Neural cell (in vitro differentiated cells): Measurements from ENCODE around the gene ST6GALNAC3. TPM values are rescaled to one million over a fixed set of nuclear protein-coding genes. Genes with fewer than 3 reads are reported as not detected.

Experiments used
- H2AFZ ChIP-seq: fragments of 200-600, 300-800 bp; sonication (generic), shearing (Covaris generic); 2 replicates; pipeline ENCODE4 v1.6.0; 2014; ENCODE audit warnings: low read depth, mild to moderate bottlenecking, antibody characterized with exemption, low read length, moderate library complexity
- H3F3A ChIP-seq: fragments of 200-600 bp; shearing (Covaris generic); 2 replicates; pipeline ENCODE4 v1.6.1; 2016; ENCODE audit warnings: mild to moderate bottlenecking, moderate library complexity, mixed read lengths, antibody characterized with exemption, low read length; ENCODE audit not compliant: insufficient read depth, poor library complexity, severe bottlenecking
- H3K27ac ChIP-seq: fragments of 200-600, 300-800 bp; sonication (generic), shearing (Covaris generic); 2 replicates; pipeline ENCODE4 v1.5.1; 2014; ENCODE audit warnings: mild to moderate bottlenecking, low read length, moderate library complexity
- H3K27me3 ChIP-seq: fragments of 300-800, 200-600 bp; sonication (generic), shearing (Covaris generic); 2 replicates; pipeline ENCODE4 v1.6.0; 2014; ENCODE audit warnings: mild to moderate bottlenecking, low read depth, low read length, moderate library complexity; ENCODE audit not compliant: insufficient read depth
- H3K36me3 ChIP-seq: fragments of 300-800, 200-600 bp; sonication (generic), shearing (Covaris generic); 2 replicates; pipeline ENCODE4 v1.5.1; 2014; ENCODE audit warnings: mild to moderate bottlenecking, antibody characterized with exemption, low read length, moderate library complexity; ENCODE audit not compliant: insufficient read depth
- H3K4me2 ChIP-seq: fragments of 300-800, 200-600 bp; sonication (generic), shearing (Covaris generic); 2 replicates; pipeline ENCODE4 v1.6.0; 2014; ENCODE audit warnings: mild to moderate bottlenecking, low read length
- H3K4me3 ChIP-seq: fragments of 300-800, 200-600 bp; sonication (generic), shearing (Covaris generic); 2 replicates; pipeline ENCODE4 v1.5.1; 2014; ENCODE audit warnings: mild to moderate bottlenecking, low read length, moderate library complexity
- H3K79me2 ChIP-seq: fragments of 200-600 bp; shearing (Covaris generic); replicated peaks from 2 replicates; pipeline ENCODE4 v1.6.0; 2014; ENCODE audit warnings: mild to moderate bottlenecking, low read length, moderate library complexity; ENCODE audit not compliant: insufficient read depth
- H3K9ac ChIP-seq: fragments of 300-800, 200-600 bp; sonication (generic), shearing (Covaris generic); 2 replicates; pipeline ENCODE4 v1.6.1; 2016; ENCODE audit warnings: mild to moderate bottlenecking, low read length, mixed read lengths
- H3K9me2 ChIP-seq: fragments of 200-600 bp; shearing (Covaris generic); 2 replicates; pipeline ENCODE4 v1.6.1; 2016; ENCODE audit warnings: mild to moderate bottlenecking, low read length, mixed read lengths; ENCODE audit not compliant: insufficient read depth
- H3K9me3 ChIP-seq: fragments of 200-600, 300-800 bp; sonication (generic), shearing (Covaris generic); 2 replicates; pipeline ENCODE4 v1.6.1; 2016; ENCODE audit warnings: mild to moderate bottlenecking, mixed run types, low read length, moderate library complexity, mixed read lengths
- H4K20me1 ChIP-seq: fragments of 200-600 bp; shearing (Covaris generic); 2 replicates; pipeline ENCODE4 v1.6.1; 2016; ENCODE audit warnings: mild to moderate bottlenecking, mixed run types; ENCODE audit not compliant: insufficient read depth
- CTCF ChIP-seq: fragments of 450-650 bp; IDR thresholded peaks from 2 replicates; pipeline ENCODE4 v1.5.1; 2014; ENCODE audit warnings: antibody characterized with exemption, mild to moderate bottlenecking, moderate library complexity; ENCODE audit not compliant: poor library complexity, severe bottlenecking
- EP300 ChIP-seq: fragments of 450-650 bp; conservative IDR thresholded peaks from 2 replicates; pipeline ENCODE4 v1.6.1; 2014; ENCODE audit warnings: antibody characterized with exemption, mild to moderate bottlenecking, moderate library complexity; ENCODE audit not compliant: poor library complexity, severe bottlenecking
- EZH2 ChIP-seq: fragments of 200-600, 300-800 bp; shearing (Covaris generic), sonication (generic); IDR thresholded peaks from 2 replicates; pipeline ENCODE4 v1.6.1; 2014; ENCODE audit warnings: antibody characterized with exemption, low read length, borderline replicate concordance, mild to moderate bottlenecking; ENCODE audit not compliant: insufficient read depth, poor library complexity, severe bottlenecking
- MXI1 ChIP-seq: fragments of 450-650 bp; conservative IDR thresholded peaks from 2 replicates; pipeline ENCODE4 v1.6.1; 2014; ENCODE audit warnings: antibody characterized with exemption, mild to moderate bottlenecking; ENCODE audit not compliant: poor library complexity, severe bottlenecking
- POLR2AphosphoS5 ChIP-seq: IDR thresholded peaks from 2 replicates; pipeline ENCODE4 v1.6.1; 2012
- RAD21 ChIP-seq: fragments of 450-650 bp; conservative IDR thresholded peaks from 2 replicates; pipeline ENCODE4 v1.6.1; 2014; ENCODE audit warnings: antibody characterized with exemption, mild to moderate bottlenecking, moderate library complexity
- SMC3 ChIP-seq: fragments of 450-650 bp; conservative IDR thresholded peaks from 2 replicates; pipeline ENCODE4 v1.6.1; 2014; ENCODE audit warnings: antibody characterized with exemption, mild to moderate bottlenecking, moderate library complexity; ENCODE audit not compliant: poor library complexity
- TAF1 ChIP-seq: IDR thresholded peaks from 2 replicates; pipeline ENCODE4 v1.6.1; 2012; ENCODE audit warnings: low read depth
- polyA plus RNA-seq: library from polyadenylated mRNA; depleted of rRNA; stranded (reverse); fragments of >200 nt; gene quantifications from 2 replicates; pipeline ENCODE4 v1.2.3, GENCODE V29; 2014
- TF ChIP-seq, protein P1 (sequence below): IDR thresholded peaks from 2 replicates; pipeline ENCODE4 v1.6.1; 2012; ENCODE audit warnings: borderline replicate concordance

ST6GALNAC3 gene
- polyA plus RNA-seq, 1 donor from 2014 or later, result 3.6 TPM

DNA sequence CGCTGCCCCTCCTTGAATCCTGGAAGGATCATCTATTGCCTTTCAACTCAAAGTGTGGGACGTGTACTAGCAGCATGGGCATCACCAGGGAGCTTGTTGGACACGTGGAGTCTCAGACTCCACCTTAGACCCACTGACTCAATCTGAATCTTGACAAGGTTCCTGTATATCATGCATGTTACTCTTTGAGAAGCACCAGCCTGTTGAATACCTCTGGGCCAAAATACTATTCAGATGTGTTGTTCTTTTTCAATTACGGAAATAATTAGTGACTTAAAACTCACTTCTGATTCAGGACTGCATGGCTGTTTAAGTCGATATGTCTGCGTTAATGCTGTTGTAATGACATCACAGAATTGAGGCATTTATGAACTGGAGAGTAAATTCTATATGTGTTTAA lies 70.8 kb downstream of the ST6GALNAC3 start:
- H3K36me3 ChIP-seq, result no peaks in the 10 kb centered on the region
- H4K20me1 ChIP-seq, result no peaks in the 10 kb centered on the region
- H3F3A ChIP-seq, result no peaks in the 10 kb centered on the region
- no peaks in the 10 kb centered on the region for H3K79me2 ChIP-seq
- no peak overlapping the region for H3K27ac ChIP-seq
- H3K27me3 ChIP-seq, result no peaks in the 10 kb centered on the region
- H3K9me2 ChIP-seq, result no peaks in the 10 kb centered on the region
- no peak overlapping the region for H3K9ac ChIP-seq
- no peak overlapping the region for H2AFZ ChIP-seq
- H3K4me3 ChIP-seq, result no peak overlapping the region
- TF ChIP-seq CTCF (no peak), TAF1 (no peak), RAD21 (no peak), POLR2AphosphoS5 (no peak), EZH2 (no peak), SMC3 (no peak), MXI1 (no peak), EP300 (no peak)
- TF ChIP-seq, protein P1, sequence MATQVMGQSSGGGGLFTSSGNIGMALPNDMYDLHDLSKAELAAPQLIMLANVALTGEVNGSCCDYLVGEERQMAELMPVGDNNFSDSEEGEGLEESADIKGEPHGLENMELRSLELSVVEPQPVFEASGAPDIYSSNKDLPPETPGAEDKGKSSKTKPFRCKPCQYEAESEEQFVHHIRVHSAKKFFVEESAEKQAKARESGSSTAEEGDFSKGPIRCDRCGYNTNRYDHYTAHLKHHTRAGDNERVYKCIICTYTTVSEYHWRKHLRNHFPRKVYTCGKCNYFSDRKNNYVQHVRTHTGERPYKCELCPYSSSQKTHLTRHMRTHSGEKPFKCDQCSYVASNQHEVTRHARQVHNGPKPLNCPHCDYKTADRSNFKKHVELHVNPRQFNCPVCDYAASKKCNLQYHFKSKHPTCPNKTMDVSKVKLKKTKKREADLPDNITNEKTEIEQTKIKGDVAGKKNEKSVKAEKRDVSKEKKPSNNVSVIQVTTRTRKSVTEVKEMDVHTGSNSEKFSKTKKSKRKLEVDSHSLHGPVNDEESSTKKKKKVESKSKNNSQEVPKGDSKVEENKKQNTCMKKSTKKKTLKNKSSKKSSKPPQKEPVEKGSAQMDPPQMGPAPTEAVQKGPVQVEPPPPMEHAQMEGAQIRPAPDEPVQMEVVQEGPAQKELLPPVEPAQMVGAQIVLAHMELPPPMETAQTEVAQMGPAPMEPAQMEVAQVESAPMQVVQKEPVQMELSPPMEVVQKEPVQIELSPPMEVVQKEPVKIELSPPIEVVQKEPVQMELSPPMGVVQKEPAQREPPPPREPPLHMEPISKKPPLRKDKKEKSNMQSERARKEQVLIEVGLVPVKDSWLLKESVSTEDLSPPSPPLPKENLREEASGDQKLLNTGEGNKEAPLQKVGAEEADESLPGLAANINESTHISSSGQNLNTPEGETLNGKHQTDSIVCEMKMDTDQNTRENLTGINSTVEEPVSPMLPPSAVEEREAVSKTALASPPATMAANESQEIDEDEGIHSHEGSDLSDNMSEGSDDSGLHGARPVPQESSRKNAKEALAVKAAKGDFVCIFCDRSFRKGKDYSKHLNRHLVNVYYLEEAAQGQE, result no peak
- no peak overlapping the region for H3K4me2 ChIP-seq
- no peaks in the 10 kb centered on the region for H3K9me3 ChIP-seq

DNA sequence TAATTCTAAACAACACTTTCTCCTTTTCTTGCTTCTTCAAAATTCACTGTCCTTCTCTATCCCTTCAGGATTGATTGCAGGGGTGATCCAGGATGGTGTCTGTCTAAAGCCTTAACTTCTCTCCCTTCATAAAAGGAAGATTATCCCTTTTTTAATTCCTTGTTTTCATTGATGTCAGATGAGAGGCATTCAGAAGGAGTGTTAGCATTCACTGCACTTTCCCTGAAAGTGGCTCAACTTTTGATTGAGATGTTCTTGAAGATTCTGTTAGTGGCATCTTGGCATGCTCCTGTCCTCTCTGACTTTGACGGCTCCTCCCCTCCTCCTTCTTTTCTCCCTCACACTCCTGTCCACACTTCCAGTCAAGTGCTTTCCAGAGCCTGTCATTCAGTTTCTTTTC lies 71.6 kb downstream of the ST6GALNAC3 start:
- H3K4me3 ChIP-seq, result no peak overlapping the region
- no peaks in the 10 kb centered on the region for H3K9me3 ChIP-seq
- H2AFZ ChIP-seq, result no peak overlapping the region
- H3F3A ChIP-seq, result no peaks in the 10 kb centered on the region
- no peaks in the 10 kb centered on the region for H4K20me1 ChIP-seq
- H3K4me2 ChIP-seq, result no peak overlapping the region
- no peak overlapping the region for H3K27ac ChIP-seq
- H3K36me3 ChIP-seq, result no peaks in the 10 kb centered on the region
- no peaks in the 10 kb centered on the region for H3K9me2 ChIP-seq
- no peaks in the 10 kb centered on the region for H3K27me3 ChIP-seq
- H3K9ac ChIP-seq, result no peak overlapping the region
- no peak for TF ChIP-seq MXI1
- no peak for TF ChIP-seq RAD21
- TF ChIP-seq, protein P1, result no peak
- TF ChIP-seq EZH2, result no peak
- TF ChIP-seq EP300, result no peak
- TF ChIP-seq CTCF, result no peak
- TF ChIP-seq POLR2AphosphoS5, result no peak
- TF ChIP-seq SMC3, result no peak
- TF ChIP-seq TAF1, result no peak
- H3K79me2 ChIP-seq, result no peaks in the 10 kb centered on the region
